ENCODE results near the gene POC1B. TPM values are rescaled to one million over a fixed set of nuclear protein-coding genes. Genes with fewer than 3 reads are reported as not detected.

The POC1B gene
- total RNA-seq, 1 donor from 2014 or later, result 5.7 TPM

- Mint-ChIP-seq H3K27me3 (ENCODE audit: unreplicated experiment) (no peaks in the 10 kb centered on the region), H3K4me3 (ENCODE audit: unreplicated experiment) (no peak overlapping the region), H3K4me1 (ENCODE audit: low read depth, unreplicated experiment) (no peaks in the 10 kb centered on the region), H3K9me3 (ENCODE audit: unreplicated experiment) (no peaks in the 10 kb centered on the region), H3K27ac (ENCODE audit: unreplicated experiment) (no peak overlapping the region), H3K36me3 (ENCODE audit: unreplicated experiment) (no peaks in the 10 kb centered on the region)
- no peak for TF ChIP-seq CTCF (IDR thresholded peaks at IDR 0.05; ENCODE audit: partially characterized antibody, unreplicated experiment)
- DNase-seq, result no peak
Observed at GRCh38 chr12:89492883-89493282, 33.0 kb downstream of the POC1B start.

- Mint-ChIP-seq H3K9me3 (ENCODE audit: unreplicated experiment) (peaks cover 2% of the 10 kb centered on the region), H3K4me1 (ENCODE audit: low read depth, unreplicated experiment) (no peaks in the 10 kb centered on the region)
Observed at GRCh38 chr12:89490922-89491321, 34.9 kb downstream of the POC1B start.

GRCh38 chr12:89486264-89486663 lies 39.6 kb downstream of the POC1B start:
- H3K27ac Mint-ChIP-seq (ENCODE audit: unreplicated experiment), result no peak overlapping the region
- H3K4me1 Mint-ChIP-seq (ENCODE audit: low read depth, unreplicated experiment), result no peaks in the 10 kb centered on the region
- H3K27me3 Mint-ChIP-seq (ENCODE audit: unreplicated experiment), result peaks cover 3% of the 10 kb centered on the region
- H3K9me3 Mint-ChIP-seq (ENCODE audit: unreplicated experiment), result peaks cover 2% of the 10 kb centered on the region
- peaks cover 5% of the 10 kb centered on the region for H3K36me3 Mint-ChIP-seq (ENCODE audit: unreplicated experiment)
- DNase-seq, result no peak
- H3K4me3 Mint-ChIP-seq (ENCODE audit: unreplicated experiment), result no peak overlapping the region
- no peak for TF ChIP-seq CTCF (IDR thresholded peaks at IDR 0.05; ENCODE audit: partially characterized antibody, unreplicated experiment)

More at GRCh38 chr12:89490922-89491321, 34.9 kb downstream of the POC1B start:
- peaks cover 5% of the 10 kb centered on the region for H3K36me3 Mint-ChIP-seq (ENCODE audit: unreplicated experiment)
- TF ChIP-seq CTCF (IDR thresholded peaks at IDR 0.05; ENCODE audit: partially characterized antibody, unreplicated experiment), result no peak
- H3K27ac Mint-ChIP-seq (ENCODE audit: unreplicated experiment), result no peak overlapping the region
- DNase-seq, result no peak
- H3K27me3 Mint-ChIP-seq (ENCODE audit: unreplicated experiment), result peaks cover 3% of the 10 kb centered on the region
- no peak overlapping the region for H3K4me3 Mint-ChIP-seq (ENCODE audit: unreplicated experiment)

- Mint-ChIP-seq H3K27me3 (ENCODE audit: unreplicated experiment) (peaks cover 3% of the 10 kb centered on the region), H3K9me3 (ENCODE audit: unreplicated experiment) (peaks cover 2% of the 10 kb centered on the region), H3K4me3 (ENCODE audit: unreplicated experiment) (no peak overlapping the region), H3K27ac (ENCODE audit: unreplicated experiment) (no peak overlapping the region), H3K4me1 (ENCODE audit: low read depth, unreplicated experiment) (no peaks in the 10 kb centered on the region), H3K36me3 (ENCODE audit: unreplicated experiment) (peaks cover 5% of the 10 kb centered on the region)
- DNase-seq, result no peak
- no peak for TF ChIP-seq CTCF (IDR thresholded peaks at IDR 0.05; ENCODE audit: partially characterized antibody, unreplicated experiment)
Observed at GRCh38 chr12:89484470-89484869, 41.4 kb downstream of the POC1B start.

GRCh38 chr12:89481213-89481914 lies 44.5 kb downstream of the POC1B start:
- H3K4me3 Mint-ChIP-seq (ENCODE audit: unreplicated experiment), result no peak overlapping the region
- no peaks in the 10 kb centered on the region for H3K4me1 Mint-ChIP-seq (ENCODE audit: low read depth, unreplicated experiment)
- no peak for TF ChIP-seq CTCF (IDR thresholded peaks at IDR 0.05; ENCODE audit: partially characterized antibody, unreplicated experiment)
- peaks cover 2% of the 10 kb centered on the region for H3K9me3 Mint-ChIP-seq (ENCODE audit: unreplicated experiment)
- H3K27me3 Mint-ChIP-seq (ENCODE audit: unreplicated experiment), result peaks cover 3% of the 10 kb centered on the region
- H3K27ac Mint-ChIP-seq (ENCODE audit: unreplicated experiment), result no peak overlapping the region
- no peak for DNase-seq
- H3K36me3 Mint-ChIP-seq (ENCODE audit: unreplicated experiment), result peaks cover 4% of the 10 kb centered on the region

Measured in glutamatergic neuron (in vitro differentiated cells).